Stomach (tissue), 9 donors: Measurements from ENCODE around the gene PWWP2B. TPM values are rescaled to one million over a fixed set of nuclear protein-coding genes. Genes with fewer than 3 reads are reported as not detected.

ENCODE experiments used
- DNase-seq, 2 donors: peaks; one replicate each; pipeline versions ENCODE4 v3.0.0 to v3.0.0-alpha.2; 2013 to 2019
- H3K27ac ChIP-seq, 5 donors: fragments of 200-600 bp in 4 of 5; sonication (generic) in 4 of 5; one replicate each; pipeline ENCODE4 v1.5.1; 2013 to 2019; ENCODE audit warnings: mild to moderate bottlenecking in 1 of 5, moderate library complexity in 1 of 5
- H3K27me3 ChIP-seq, 3 donors: fragments of 200-600 bp; sonication (generic); one replicate each; pipeline ENCODE4 v1.5.1; 2017 to 2019; ENCODE audit warnings: mixed run types in 1 of 3
- H3K36me3 ChIP-seq, 4 donors: fragments of 200-600 bp; sonication (generic); 1 replicate in 3 of 4; 2 replicates in 1 of 4; pipeline ENCODE4 v1.5.1; 2016 to 2019
- H3K4me1 ChIP-seq, 4 donors: fragments of 200-600 bp; sonication (generic); one replicate each; pipeline ENCODE4 v1.5.1; 2016 to 2019
- H3K4me3 ChIP-seq, 4 donors: fragments of 200-600 bp; sonication (generic) in 3 of 4; one replicate each; pipeline ENCODE4 v1.5.1; 2016 to 2019; ENCODE audit warnings: mild to moderate bottlenecking in 1 of 4
- H3K9me3 ChIP-seq, 4 donors: fragments of 200-600 bp; sonication (generic); one replicate each; pipeline ENCODE4 v1.5.1; 2016 to 2019
- CTCF ChIP-seq, 7 experiments: fragments of 450-650 bp in 4 of 7; fragments of 200-600 bp in 3 of 7; sonication (generic) in 3 of 7; IDR thresholded peaks; one replicate each; pipeline ENCODE4 v1.5.1; 2016 to 2019; ENCODE audit warnings: antibody characterized with exemption in 7 of 7, control low read depth in 2 of 7, mild to moderate bottlenecking in 1 of 7
- EP300 ChIP-seq: sonication (generic); formaldehyde crosslinking; IDR thresholded peaks from one replicate; pipeline ENCODE4 v1.6.1; 2017; ENCODE audit warnings: antibody characterized with exemption
- POLR2A ChIP-seq, 4 donors: fragments of 450-650 bp; IDR thresholded peaks; one replicate each; pipeline ENCODE4 v1.6.1; 2016; ENCODE audit warnings: antibody characterized with exemption in 4 of 4, control low read depth in 2 of 4, mild to moderate bottlenecking in 1 of 4, moderate library complexity in 1 of 4
- POLR2AphosphoS5 ChIP-seq, 3 donors: sonication (generic); formaldehyde crosslinking; IDR thresholded peaks; one replicate each; pipeline ENCODE4 v1.6.1; 2016; ENCODE audit warnings: antibody characterized with exemption in 3 of 3
- WGBS, 5 donors: extraction: QIAGEN DNeasy Blood & Tissue Kit in 3 of 5; methylation state at CpG; one replicate each; pipeline versions ENCODE4 v1.1.5 to v1.1.7; 2013 to 2018; 5-methylcytosine and 5-hydroxymethylcytosine counted together
- intact Hi-C: fragments of 100-400 bp; cut with DNase I; formaldehyde crosslinking; loops from one replicate; pipeline ENCODE4 v1.15.1; 2023; ENCODE audit warnings: low total_unique reads
- polyA plus RNA-seq, 3 donors: library from polyadenylated mRNA; stranded (reverse); fragments of 200-250 nt; gene quantifications; one replicate each; pipeline ENCODE4 v1.2.3, GENCODE V29; 2013
- total RNA-seq, 5 donors: library from RNA; depleted of rRNA; stranded (reverse); fragments of >200 nt; gene quantifications; one replicate each; pipeline versions ENCODE4 v1.1.0 to v1.2.3, GENCODE V29; 2014 to 2016
- donor health status: healthy with polysubstance abuse.
- donor health status: Bipolar disorder and iron deficiency.
- donor health status: healthy.

Gene PWWP2B
- total and polyA plus RNA-seq, 8 donors, result 8.5 to 167 (median 22.8) TPM

- no peak for DNase-seq
- no peak for TF ChIP-seq POLR2A (IDR thresholded peaks at IDR 0.05)
- no peak for TF ChIP-seq POLR2AphosphoS5 (IDR thresholded peaks at IDR 0.05)
- no peak for TF ChIP-seq CTCF (IDR thresholded peaks at IDR 0.05)
- no peak for TF ChIP-seq EP300
- Histone ChIP-seq H3K27me3 (no peaks in the 10 kb centered on the region), H3K36me3 (peaks cover 0 to 34% (median 3%) of the 10 kb centered on the region in 4 donors), H3K9me3 (no peaks in the 10 kb centered on the region), H3K4me1 (no peaks in the 10 kb centered on the region), H3K27ac (no peak overlapping the region), H3K4me3 (no peak overlapping the region)
- WGBS, 5 donors, result 74 to 83% (median 79%) methylated on average over 9 of the region's 9 CpGs
- intact Hi-C loops, result no loop called here
Observed at GRCh38 chr10:132371641-132372081, 25.3 kb upstream of the PWWP2B start.

DNA sequence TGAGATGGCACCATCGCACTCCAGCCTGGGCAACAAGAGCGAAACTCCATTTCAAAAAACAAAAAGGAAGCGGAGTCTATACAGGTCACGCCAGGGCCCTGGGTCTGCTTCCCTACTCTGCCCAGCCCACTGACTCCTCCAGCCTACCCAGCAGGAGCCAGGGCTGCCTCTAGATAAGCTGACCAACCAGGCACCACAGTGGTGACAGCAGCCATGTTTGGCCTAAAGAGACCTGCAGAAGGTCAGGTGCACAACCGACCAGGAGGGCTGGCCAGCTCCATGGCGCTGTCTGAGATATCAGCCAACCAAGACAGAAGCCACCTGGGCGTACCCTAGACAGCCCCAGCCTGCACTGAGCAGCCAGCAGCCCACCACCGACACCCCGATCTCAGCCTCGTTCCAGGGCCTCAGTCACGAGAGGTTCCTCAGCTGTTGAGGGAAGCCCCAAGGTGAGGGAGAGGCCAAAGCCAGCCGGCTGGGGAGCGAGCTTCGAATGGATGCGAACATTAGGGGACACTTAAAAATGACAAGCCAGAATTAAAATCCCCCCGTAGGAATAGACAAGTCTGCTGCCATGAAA lies 24.4 kb upstream of the PWWP2B start:
- no peaks in the 10 kb centered on the region for H3K27me3 ChIP-seq
- no peak overlapping the region for H3K27ac ChIP-seq
- peaks cover 0 to 25% (median 0%) of the 10 kb centered on the region in 4 donors for H3K36me3 ChIP-seq
- no peak for TF ChIP-seq POLR2A (IDR thresholded peaks at IDR 0.05)
- no peak for TF ChIP-seq EP300
- no peak overlapping the region for H3K4me3 ChIP-seq
- WGBS, 5 donors, result 90 to 94% (median 91%) methylated on average over 13 to 16 of the region's 16 CpGs
- intact Hi-C loops, result no loop called here
- no peaks in the 10 kb centered on the region for H3K4me1 ChIP-seq
- H3K9me3 ChIP-seq, result no peaks in the 10 kb centered on the region
- no peak for DNase-seq

GRCh38 chr10:132373241-132373955 lies 23.6 kb upstream of the PWWP2B start:
- Histone ChIP-seq H3K4me3 (no peak overlapping the region), H3K9me3 (no peaks in the 10 kb centered on the region), H3K4me1 (no peaks in the 10 kb centered on the region), H3K27ac (no peak overlapping the region), H3K36me3 (peaks cover 0 to 17% (median 0%) of the 10 kb centered on the region in 4 donors), H3K27me3 (no peaks in the 10 kb centered on the region)
- intact Hi-C loops, result no loop called here
- no peak for DNase-seq
- 82 to 88% (median 85%) methylated on average over 24 to 25 of the region's 25 CpGs for WGBS, 5 donors
- no peak for TF ChIP-seq CTCF (IDR thresholded peaks at IDR 0.05)
- TF ChIP-seq POLR2AphosphoS5 (IDR thresholded peaks at IDR 0.05), result no peak
- no peak for TF ChIP-seq EP300
- no peak for TF ChIP-seq POLR2A (IDR thresholded peaks at IDR 0.05)

- 83 to 92% (median 89%) methylated on average over 7 to 8 of the region's 8 CpGs for WGBS, 5 donors
- intact Hi-C loops, result no loop called here
- no peak for TF ChIP-seq EP300
- TF ChIP-seq POLR2A (IDR thresholded peaks at IDR 0.05), result no peak
- no peak for TF ChIP-seq CTCF (IDR thresholded peaks at IDR 0.05)
- no peak for TF ChIP-seq POLR2AphosphoS5 (IDR thresholded peaks at IDR 0.05)
Observed at GRCh38 chr10:132374176-132374575, 22.8 kb upstream of the PWWP2B start.

DNA sequence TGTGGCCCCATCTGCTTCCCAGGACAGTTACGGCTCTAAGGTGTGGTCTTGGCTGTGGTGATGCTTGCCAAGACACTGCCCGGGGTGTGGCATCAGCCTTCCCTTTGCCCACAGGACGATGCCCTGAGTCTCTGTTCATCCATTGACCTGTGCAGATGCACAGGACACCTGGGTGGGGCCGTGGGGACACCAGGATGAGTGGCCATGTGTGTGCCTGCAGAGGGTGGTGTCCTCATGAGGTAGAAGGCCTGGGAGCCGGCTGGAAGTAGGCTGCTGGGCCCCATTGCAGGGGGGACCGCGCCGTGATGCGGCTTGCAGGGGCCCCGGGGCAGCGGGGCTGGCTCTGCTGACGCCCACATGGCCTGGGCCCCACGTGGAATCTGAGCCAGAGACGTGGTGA lies 22.4 kb upstream of the PWWP2B start:
- Histone ChIP-seq H3K36me3 (peaks cover 0 to 18% (median 0%) of the 10 kb centered on the region in 4 donors), H3K4me1 (no peaks in the 10 kb centered on the region), H3K9me3 (no peaks in the 10 kb centered on the region), H3K27me3 (no peaks in the 10 kb centered on the region), H3K4me3 (no peak overlapping the region), H3K27ac (no peak overlapping the region)
- no peak for DNase-seq
- no peak for TF ChIP-seq CTCF (IDR thresholded peaks at IDR 0.05)
- TF ChIP-seq POLR2AphosphoS5 (IDR thresholded peaks at IDR 0.05), result no peak
- TF ChIP-seq POLR2A (IDR thresholded peaks at IDR 0.05), result no peak
- TF ChIP-seq EP300, result no peak
- intact Hi-C loops, result no loop called here
- 82 to 90% (median 87%) methylated on average over 13 to 14 of the region's 14 CpGs for WGBS, 5 donors

More at GRCh38 chr10:132374176-132374575, 22.8 kb upstream of the PWWP2B start:
- no peak overlapping the region for H3K4me3 ChIP-seq
- no peaks in the 10 kb centered on the region for H3K4me1 ChIP-seq
- H3K27me3 ChIP-seq, result no peaks in the 10 kb centered on the region
- H3K27ac ChIP-seq, result no peak overlapping the region
- no peak for DNase-seq
- H3K36me3 ChIP-seq, result peaks cover 0 to 17% (median 0%) of the 10 kb centered on the region in 4 donors
- H3K9me3 ChIP-seq, result no peaks in the 10 kb centered on the region
